Measurements from ENCODE around the gene KCNIP3.

The KCNIP3 gene

DNA sequence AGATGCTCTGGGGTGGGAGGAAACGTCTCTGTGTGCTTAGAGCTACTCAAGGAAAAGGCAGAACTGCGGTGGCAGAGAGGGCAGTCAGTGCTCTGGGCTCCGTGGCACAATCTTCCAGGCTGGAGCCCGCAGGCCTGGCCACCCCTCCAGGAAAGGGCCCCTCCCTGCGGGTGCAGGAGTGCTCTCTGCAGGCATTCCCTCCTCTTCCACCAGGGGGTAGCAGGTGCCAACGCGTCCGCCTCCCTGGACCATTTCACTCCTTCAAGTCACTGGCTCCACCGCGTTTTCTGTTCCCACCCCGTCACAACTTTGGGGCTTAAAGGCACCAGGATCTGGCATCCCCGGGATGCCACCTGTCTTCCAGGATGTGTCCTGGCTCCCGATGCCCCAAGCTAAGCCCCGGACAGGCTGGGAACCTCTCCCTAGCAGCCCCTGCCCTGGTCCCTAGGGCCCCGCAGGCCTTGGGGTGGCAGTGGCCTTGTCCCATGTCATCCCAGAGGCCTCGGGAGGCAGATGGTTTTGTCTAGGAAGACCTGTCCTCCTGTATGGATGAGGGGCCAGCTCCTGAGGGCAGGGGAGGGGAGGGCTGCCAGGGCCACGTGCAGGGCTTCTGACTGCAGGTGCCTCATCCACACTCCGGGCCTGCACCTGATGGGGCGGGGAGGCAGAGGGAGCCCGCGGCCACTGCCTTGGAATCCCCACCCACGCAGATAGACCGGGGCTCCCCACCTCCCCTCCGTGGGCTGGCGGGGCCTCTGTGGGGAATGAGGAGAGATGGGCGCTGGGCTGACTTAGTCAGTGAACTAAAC lies 26.4 kb downstream of the KCNIP3 start:
- Histone ChIP-seq H3K9ac (ENCODE audit: insufficient read length) (no peak overlapping the region), H3K36me3 (ENCODE audit: insufficient read depth, low read length) (no peaks in the 10 kb centered on the region), H3K4me3 (no peak overlapping the region), H3K9me3 (ENCODE audit: low read depth, low read length) (no peaks in the 10 kb centered on the region), H3K27ac (no peak overlapping the region)
- DNase-seq (ENCODE audit: low read depth, low spot score) = no peak
- no peak for TF ChIP-seq POLR2AphosphoS5 (IDR thresholded peaks at IDR 0.05; ENCODE audit: borderline replicate concordance, low read depth, low read length)
- no peak for TF ChIP-seq FOXP2 (optimal IDR thresholded peaks at IDR 0.05; ENCODE audit: control extremely low read depth, extremely low read length, insufficient read depth)
- TF ChIP-seq EZH2 (IDR thresholded peaks at IDR 0.05) = no peak

DNA sequence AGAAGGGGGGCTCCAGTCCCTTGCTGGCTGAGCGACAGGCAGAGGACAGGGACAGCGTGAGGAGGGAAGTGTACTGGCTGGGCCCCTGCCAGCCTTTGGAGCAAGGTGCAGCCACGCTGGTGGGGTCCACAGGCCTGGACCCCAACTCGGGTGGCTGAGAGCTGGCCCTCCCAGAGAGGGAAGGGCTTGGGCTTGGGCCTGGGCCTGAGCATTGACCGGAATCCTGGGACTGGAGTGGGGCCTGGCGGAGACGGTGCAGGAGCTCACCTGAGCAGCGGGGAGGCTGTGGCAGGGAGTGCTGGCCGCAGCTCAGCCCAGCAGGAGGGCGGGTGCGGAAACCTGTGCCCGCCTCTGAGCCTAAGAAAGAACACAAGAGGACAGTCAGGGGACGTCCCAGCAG lies 27.9 kb downstream of the KCNIP3 start:
- no peak overlapping the region for H3K9ac ChIP-seq (ENCODE audit: insufficient read length)
- H3K27ac ChIP-seq = no peak overlapping the region
- no peaks in the 10 kb centered on the region for H3K9me3 ChIP-seq (ENCODE audit: low read depth, low read length)
- H3K4me3 ChIP-seq = no peak overlapping the region
- H3K36me3 ChIP-seq (ENCODE audit: insufficient read depth, low read length) = no peaks in the 10 kb centered on the region
- TF ChIP-seq FOXP2 (optimal IDR thresholded peaks at IDR 0.05; ENCODE audit: control extremely low read depth, extremely low read length, insufficient read depth) (no peak), POLR2AphosphoS5 (IDR thresholded peaks at IDR 0.05; ENCODE audit: borderline replicate concordance, low read depth, low read length) (no peak), EZH2 (IDR thresholded peaks at IDR 0.05) (no peak)
- no peak for DNase-seq (ENCODE audit: low read depth, low spot score)

DNA sequence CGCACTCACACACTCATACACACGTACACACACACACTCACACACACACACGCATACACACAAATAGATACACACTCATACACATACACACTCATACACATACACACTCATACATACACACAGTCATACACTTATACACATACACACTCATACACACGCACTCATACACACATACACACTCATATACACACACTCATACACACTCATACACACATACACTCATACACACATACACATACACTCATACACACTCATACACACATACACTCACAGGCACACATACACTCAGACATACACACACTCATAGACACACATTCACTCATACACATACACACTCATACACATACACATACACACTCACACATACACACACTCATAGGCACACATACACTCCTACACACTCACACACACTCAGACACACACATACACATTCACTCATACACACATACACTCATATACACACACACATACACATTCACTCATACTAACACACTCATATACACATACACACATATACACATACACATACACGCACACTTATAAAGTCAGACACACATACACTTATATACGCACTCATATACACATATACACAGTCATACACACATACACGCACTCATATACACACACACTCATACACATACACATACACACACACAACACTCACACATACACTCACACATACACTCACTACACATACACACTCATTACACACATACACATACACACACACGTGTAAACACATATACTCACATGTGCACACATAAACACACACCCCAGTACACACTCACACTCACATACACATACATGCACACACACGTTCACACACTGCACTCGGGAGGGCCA lies 28.7 kb downstream of the KCNIP3 start:
- TF ChIP-seq POLR2AphosphoS5 (IDR thresholded peaks at IDR 0.05; ENCODE audit: borderline replicate concordance, low read depth, low read length) (no peak), FOXP2 (optimal IDR thresholded peaks at IDR 0.05; ENCODE audit: control extremely low read depth, extremely low read length, insufficient read depth) (no peak), EZH2 (IDR thresholded peaks at IDR 0.05) (no peak)
- H3K36me3 ChIP-seq (ENCODE audit: insufficient read depth, low read length) = no peaks in the 10 kb centered on the region
- no peak overlapping the region for H3K9ac ChIP-seq (ENCODE audit: insufficient read length)
- H3K4me3 ChIP-seq = no peak overlapping the region
- H3K27ac ChIP-seq = no peak overlapping the region
- no peaks in the 10 kb centered on the region for H3K9me3 ChIP-seq (ENCODE audit: low read depth, low read length)
- no peak for DNase-seq (ENCODE audit: low read depth, low spot score)

DNA sequence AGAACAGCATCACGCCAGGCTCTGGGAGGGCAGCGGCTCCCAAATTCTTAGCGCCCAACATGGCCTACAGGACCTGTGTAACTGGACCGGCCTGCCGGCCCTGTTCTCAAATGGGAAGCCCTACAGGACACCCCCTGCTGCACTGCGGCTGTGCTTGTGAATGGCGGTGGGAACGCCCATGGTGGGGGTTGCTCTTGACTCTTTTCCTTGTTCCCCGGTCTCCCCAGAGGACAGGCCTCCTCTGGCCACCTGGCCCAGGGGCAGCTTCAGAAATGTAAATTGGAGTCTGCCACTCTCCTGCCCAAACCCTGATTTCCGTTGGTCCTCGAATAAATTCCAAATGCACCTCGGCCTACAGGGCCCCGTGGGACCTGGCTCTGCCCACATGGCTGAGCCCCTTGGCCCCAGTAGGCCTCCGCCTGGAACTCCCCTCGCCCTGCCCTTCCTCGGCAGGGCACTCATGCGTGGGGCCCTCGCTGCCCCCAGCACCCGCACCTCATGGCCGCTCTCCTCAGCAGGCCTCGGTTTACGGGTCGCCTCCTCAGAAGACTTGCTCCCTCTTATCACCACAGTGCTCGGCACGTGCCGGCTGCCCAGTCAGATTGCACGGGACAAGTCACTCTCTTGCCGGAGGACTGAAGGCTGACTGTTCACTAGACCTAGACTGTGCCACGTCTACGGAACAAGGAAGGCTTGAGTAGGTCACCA lies 29.4 kb downstream of the KCNIP3 start:
- Histone ChIP-seq H3K27ac (no peak overlapping the region), H3K4me3 (no peak overlapping the region), H3K9ac (ENCODE audit: insufficient read length) (no peak overlapping the region), H3K9me3 (ENCODE audit: low read depth, low read length) (no peaks in the 10 kb centered on the region), H3K36me3 (ENCODE audit: insufficient read depth, low read length) (no peaks in the 10 kb centered on the region)
- TF ChIP-seq FOXP2 (optimal IDR thresholded peaks at IDR 0.05; ENCODE audit: control extremely low read depth, extremely low read length, insufficient read depth) (no peak), EZH2 (IDR thresholded peaks at IDR 0.05) (no peak), POLR2AphosphoS5 (IDR thresholded peaks at IDR 0.05; ENCODE audit: borderline replicate concordance, low read depth, low read length) (no peak)
- no peak for DNase-seq (ENCODE audit: low read depth, low spot score)

DNA sequence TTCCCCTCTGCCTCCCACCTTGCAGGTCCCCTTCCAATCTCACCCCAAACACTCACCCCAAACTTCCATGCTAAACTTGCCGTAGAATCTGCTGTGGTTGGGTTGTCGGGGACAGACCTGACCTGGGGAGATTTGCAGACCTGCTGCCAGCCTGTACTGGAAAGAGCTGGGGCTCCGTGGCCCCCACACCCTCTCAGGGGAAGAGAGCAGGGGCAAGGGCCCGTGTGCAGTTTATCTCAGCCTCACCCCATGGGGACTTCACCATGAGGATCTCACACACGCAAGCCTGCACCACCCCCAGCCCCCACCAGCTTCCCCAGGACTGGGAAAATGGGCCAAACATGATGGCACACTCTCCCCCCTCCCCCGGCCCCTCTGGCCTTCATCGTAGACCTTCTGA lies 30.7 kb downstream of the KCNIP3 start:
- no peaks in the 10 kb centered on the region for H3K9me3 ChIP-seq (ENCODE audit: low read depth, low read length)
- H3K4me3 ChIP-seq = no peak overlapping the region
- DNase-seq (ENCODE audit: low read depth, low spot score) = no peak
- H3K27ac ChIP-seq = no peak overlapping the region
- TF ChIP-seq FOXP2 (optimal IDR thresholded peaks at IDR 0.05; ENCODE audit: control extremely low read depth, extremely low read length, insufficient read depth) (no peak), EZH2 (IDR thresholded peaks at IDR 0.05) (no peak), POLR2AphosphoS5 (IDR thresholded peaks at IDR 0.05; ENCODE audit: borderline replicate concordance, low read depth, low read length) (no peak)
- H3K36me3 ChIP-seq (ENCODE audit: insufficient read depth, low read length) = no peaks in the 10 kb centered on the region
- H3K9ac ChIP-seq (ENCODE audit: insufficient read length) = no peak overlapping the region

DNA sequence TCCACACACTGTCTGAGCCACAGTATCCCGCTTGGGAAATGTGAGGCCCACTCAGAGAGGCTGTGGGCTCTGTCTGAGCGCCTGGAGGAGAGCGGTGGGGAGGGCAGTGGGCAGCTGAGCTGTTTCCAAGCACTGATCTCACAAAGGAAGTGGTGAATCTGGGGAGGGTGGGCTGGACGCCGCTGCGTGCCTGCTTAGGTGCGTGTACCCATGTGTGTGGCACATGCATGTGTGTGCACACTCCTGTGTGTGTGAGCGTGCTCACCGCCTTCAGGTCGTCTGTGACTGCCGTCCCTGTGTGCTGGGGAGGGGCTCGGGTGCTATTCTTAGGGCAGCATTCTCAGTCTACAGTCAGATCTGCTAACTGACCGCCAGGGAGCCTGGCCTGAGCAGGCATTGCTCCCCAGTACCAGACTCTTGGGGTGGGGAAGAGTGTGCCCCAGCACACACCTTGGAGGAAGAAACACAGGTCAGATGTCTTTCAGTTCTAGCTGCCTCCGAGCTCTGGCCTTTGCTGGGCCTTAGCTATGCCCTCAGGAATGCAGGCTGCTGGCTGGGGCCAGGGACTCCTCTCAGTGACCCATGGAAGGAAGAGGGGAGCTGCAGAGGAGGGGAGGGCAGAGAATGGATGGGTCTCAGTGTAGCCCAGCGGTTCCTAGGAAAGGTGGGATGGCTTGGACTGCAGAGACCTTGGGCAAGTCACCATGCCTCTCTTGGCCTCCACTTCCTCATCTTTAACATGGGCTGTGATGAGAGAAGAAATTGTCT lies 31.4 kb downstream of the KCNIP3 start:
- DNase-seq (ENCODE audit: low read depth, low spot score) = no peak
- Histone ChIP-seq H3K4me3 (no peak overlapping the region), H3K36me3 (ENCODE audit: insufficient read depth, low read length) (no peaks in the 10 kb centered on the region), H3K9me3 (ENCODE audit: low read depth, low read length) (no peaks in the 10 kb centered on the region), H3K27ac (no peak overlapping the region), H3K9ac (ENCODE audit: insufficient read length) (no peak overlapping the region)
- TF ChIP-seq POLR2AphosphoS5 (IDR thresholded peaks at IDR 0.05; ENCODE audit: borderline replicate concordance, low read depth, low read length) (no peak), FOXP2 (optimal IDR thresholded peaks at IDR 0.05; ENCODE audit: control extremely low read depth, extremely low read length, insufficient read depth) (no peak), EZH2 (IDR thresholded peaks at IDR 0.05) (no peak)

DNA sequence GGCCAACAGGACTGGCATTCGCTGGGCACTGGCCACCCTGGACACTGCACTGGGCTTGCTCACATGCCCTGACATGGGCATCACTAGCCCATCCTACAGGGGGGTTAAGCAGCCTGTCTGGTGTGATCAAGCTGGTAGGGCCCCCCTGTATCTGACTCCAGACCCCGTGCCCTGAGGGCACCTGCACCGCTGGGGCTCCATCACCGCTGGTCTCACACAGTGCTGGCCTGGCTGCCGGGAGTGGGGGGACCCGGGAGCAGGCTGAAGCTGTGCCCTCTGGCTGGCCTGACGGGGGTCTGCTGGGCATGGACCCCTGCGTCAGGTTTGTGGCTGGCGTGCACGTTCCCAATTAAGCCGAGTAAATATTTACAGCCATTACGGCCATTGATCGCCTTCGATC lies 32.3 kb downstream of the KCNIP3 start:
- Histone ChIP-seq H3K9ac (ENCODE audit: insufficient read length) (no peak overlapping the region), H3K36me3 (ENCODE audit: insufficient read depth, low read length) (no peaks in the 10 kb centered on the region), H3K27ac (no peak overlapping the region), H3K4me3 (no peak overlapping the region), H3K9me3 (ENCODE audit: low read depth, low read length) (no peaks in the 10 kb centered on the region)
- no peak for DNase-seq (ENCODE audit: low read depth, low spot score)
- TF ChIP-seq FOXP2 (optimal IDR thresholded peaks at IDR 0.05; ENCODE audit: control extremely low read depth, extremely low read length, insufficient read depth) (no peak), POLR2AphosphoS5 (IDR thresholded peaks at IDR 0.05; ENCODE audit: borderline replicate concordance, low read depth, low read length) (no peak), EZH2 (IDR thresholded peaks at IDR 0.05) (no peak)
